Neural crest cell (in vitro differentiated cells): Measurements from ENCODE around the gene TSPAN10. TPM values are rescaled to one million over a fixed set of nuclear protein-coding genes. Genes with fewer than 3 reads are reported as not detected.
A peak's percentile ranks its signal among the peaks of the same experiment; 100 is the strongest.

Experiments used
- DNase-seq: peaks from one replicate; pipeline ENCODE4 v3.0.0; 2021; ENCODE audit warnings: low read depth, mixed read lengths, low spot score
- H3K27ac Mint-ChIP-seq: one replicate; pipeline ENCODE4 v1.8.0; 2021; ENCODE audit warnings: mild to moderate bottlenecking, mixed read lengths; ENCODE audit not compliant: unreplicated experiment
- H3K27me3 Mint-ChIP-seq: 2 replicates; pipeline ENCODE4 v1.8.0; 2021; ENCODE audit warnings: low read depth, mild to moderate bottlenecking, mixed read lengths
- H3K36me3 Mint-ChIP-seq: 2 replicates; pipeline ENCODE4 v1.8.0; 2021; ENCODE audit warnings: low read depth, mild to moderate bottlenecking, mixed read lengths
- H3K4me1 Mint-ChIP-seq: 2 replicates; pipeline ENCODE4 v1.8.0; 2021; ENCODE audit warnings: mixed read lengths
- H3K4me3 Mint-ChIP-seq: one replicate; pipeline ENCODE4 v1.8.0; 2021; ENCODE audit warnings: mild to moderate bottlenecking, mixed read lengths
- H3K9me3 Mint-ChIP-seq: 2 replicates; pipeline ENCODE4 v1.8.0; 2021; ENCODE audit warnings: mixed read lengths
- CTCF ChIP-seq: fragments of 200-600 bp; sonication (generic); conservative IDR thresholded peaks from 2 replicates; pipeline ENCODE4 v1.5.0; 2021; ENCODE audit warnings: antibody characterized with exemption, mild to moderate bottlenecking
- total RNA-seq: library from RNA; stranded (reverse); gene quantifications from 2 replicates; pipeline ENCODE4 v1.2.1, GENCODE V29; 2021

Gene TSPAN10
- total RNA-seq, 1 donor from 2014 or later, result 1.6 TPM

- no peak overlapping the region for H3K27ac Mint-ChIP-seq
- TF ChIP-seq CTCF, result no peak
- H3K27me3 Mint-ChIP-seq, result no peaks in the 10 kb centered on the region
- H3K9me3 Mint-ChIP-seq, result no peaks in the 10 kb centered on the region
- no peak for DNase-seq
- H3K36me3 Mint-ChIP-seq, result peaks cover 6% of the 10 kb centered on the region
- no peaks in the 10 kb centered on the region for H3K4me1 Mint-ChIP-seq
- H3K4me3 Mint-ChIP-seq, result no peak overlapping the region
Observed at GRCh38 chr17:81599719-81600486, 37.1 kb upstream of the TSPAN10 start.

- Mint-ChIP-seq H3K36me3 (peaks cover 6% of the 10 kb centered on the region), H3K4me3 (no peak overlapping the region)
Observed at GRCh38 chr17:81601525-81602120, 35.4 kb upstream of the TSPAN10 start.

GRCh38 chr17:81603846-81604610 lies 33.0 kb upstream of the TSPAN10 start:
- DNase-seq, result no peak
- no peak for TF ChIP-seq CTCF
- Mint-ChIP-seq H3K9me3 (no peaks in the 10 kb centered on the region), H3K4me1 (no peaks in the 10 kb centered on the region), H3K27me3 (no peaks in the 10 kb centered on the region), H3K27ac (no peak overlapping the region), H3K36me3 (peaks cover 2% of the 10 kb centered on the region), H3K4me3 (no peak overlapping the region)

More at GRCh38 chr17:81601525-81602120, 35.4 kb upstream of the TSPAN10 start:
- TF ChIP-seq CTCF, result peak; percentile 90
- peak; percentile 46 for DNase-seq
- H3K27me3 Mint-ChIP-seq, result no peaks in the 10 kb centered on the region
- H3K9me3 Mint-ChIP-seq, result no peaks in the 10 kb centered on the region
- H3K27ac Mint-ChIP-seq, result no peak overlapping the region
- no peaks in the 10 kb centered on the region for H3K4me1 Mint-ChIP-seq

- Mint-ChIP-seq H3K27ac (no peak overlapping the region), H3K4me1 (no peaks in the 10 kb centered on the region), H3K36me3 (peaks cover 6% of the 10 kb centered on the region), H3K4me3 (no peak overlapping the region), H3K27me3 (no peaks in the 10 kb centered on the region), H3K9me3 (no peaks in the 10 kb centered on the region)
- no peak for DNase-seq
- no peak for TF ChIP-seq CTCF
Observed at GRCh38 chr17:81607431-81607830, 29.6 kb upstream of the TSPAN10 start.

- Mint-ChIP-seq H3K36me3 (peaks cover 6% of the 10 kb centered on the region), H3K27me3 (no peaks in the 10 kb centered on the region), H3K9me3 (no peaks in the 10 kb centered on the region), H3K4me3 (no peak overlapping the region), H3K27ac (no peak overlapping the region), H3K4me1 (no peaks in the 10 kb centered on the region)
- no peak for TF ChIP-seq CTCF
- no peak for DNase-seq
Observed at GRCh38 chr17:81608082-81608481, 28.9 kb upstream of the TSPAN10 start.
